NT2/D1 (cell line): ENCODE measurements around the gene HNRNPH1.

Source experiments
- SUZ12 ChIP-seq: IDR thresholded peaks from 2 replicates; pipeline ENCODE4 v1.6.1; 2011; ENCODE audit not compliant: insufficient read length, insufficient read depth; ENCODE audit errors: extremely low read depth
- ZNF274 ChIP-seq: IDR thresholded peaks from 2 replicates; pipeline ENCODE4 v1.6.1; 2011; ENCODE audit warnings: mild to moderate bottlenecking, low read depth, low read length

DNA sequence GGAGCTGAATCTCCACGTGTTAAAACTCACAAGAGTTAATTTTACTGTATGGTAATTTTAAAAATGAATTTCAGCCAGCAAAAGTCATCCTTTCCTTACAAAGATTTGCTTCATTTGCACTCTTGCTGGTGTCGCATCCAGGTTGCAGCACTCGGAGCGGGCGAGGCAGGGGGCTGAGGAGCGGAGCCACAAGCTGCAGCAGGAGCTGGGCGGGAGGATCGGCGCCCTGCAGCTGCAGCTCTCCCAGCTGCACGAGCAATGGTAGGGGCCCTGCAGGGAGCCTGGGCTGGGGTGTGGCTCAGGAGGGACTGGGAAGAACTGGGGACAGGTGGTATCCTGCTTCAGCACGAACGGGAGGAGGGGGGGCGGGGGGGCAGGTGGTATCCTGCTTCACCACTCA is 27.1 kb downstream of the HNRNPH1 start:
- TF ChIP-seq ZNF274 (no peak), SUZ12 (no peak)
